Stimulated activated CD4-positive, alpha-beta T cell treated with anti-CD3 and anti-CD28 coated beads, Interleukin-15, amount 100 ng/mL, for 1 hour (primary cell): ENCODE data around the gene ATAD2B.
"Not testable (repeated sequence)": the region's sequence is repeated elsewhere in the genome, so short reads cannot be mapped to it uniquely, and the experiment has no call there.

Experiments
- DNase-seq, 2 donors: peaks; one replicate each; pipeline ENCODE4 v3.0.0-alpha.2; 2020; ENCODE audit warnings: low read depth in 1 of 2, low spot score in 1 of 2

The ATAD2B gene

DNA sequence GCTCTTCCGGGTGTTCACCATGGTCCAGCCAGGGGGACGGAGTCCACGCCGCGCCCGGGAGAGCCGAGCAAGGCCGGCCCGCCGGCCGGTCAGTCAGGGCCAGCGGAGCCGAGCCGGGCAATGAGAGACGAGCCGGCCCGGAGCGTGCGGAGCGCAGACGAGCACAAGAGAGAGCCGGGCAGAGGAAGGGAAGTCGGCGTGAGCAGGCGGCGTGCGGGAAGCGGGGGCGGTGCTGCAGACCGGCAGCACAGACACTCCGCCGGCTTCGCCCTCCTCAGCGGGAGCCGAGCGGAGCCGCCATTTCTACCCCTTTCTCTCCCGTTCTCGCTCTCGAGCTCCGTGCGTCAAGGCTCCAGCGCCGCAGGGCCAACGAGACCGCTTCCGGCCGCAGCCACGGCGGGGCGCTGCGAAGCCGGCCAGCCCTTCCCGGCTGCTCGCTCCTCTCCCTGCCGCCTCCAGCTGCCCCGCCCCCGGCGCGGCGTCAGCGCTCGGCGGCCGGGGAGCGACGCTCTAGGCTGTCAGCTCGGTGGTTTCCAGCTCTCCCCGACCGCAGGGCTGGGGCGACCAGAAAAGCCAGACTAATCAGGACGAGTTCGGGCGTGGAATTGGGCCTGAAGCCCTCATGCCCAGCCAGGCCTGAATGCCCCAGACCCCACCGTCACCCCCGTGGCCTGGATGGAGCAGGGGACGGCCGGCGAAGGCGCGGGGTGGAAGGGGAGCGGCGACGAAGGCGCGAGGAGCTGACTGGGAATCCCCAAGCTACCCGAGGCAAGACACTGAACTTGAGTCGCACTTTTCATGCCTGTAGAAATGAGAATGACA is at the start of gene ATAD2B:
ATAD2B (minus strand) TSS at position 374 of the 822 bp plus-strand sequence; CDS start at position 21, 353 bp downstream.
- DNase-seq: peak; percentile 92 to 93

DNA sequence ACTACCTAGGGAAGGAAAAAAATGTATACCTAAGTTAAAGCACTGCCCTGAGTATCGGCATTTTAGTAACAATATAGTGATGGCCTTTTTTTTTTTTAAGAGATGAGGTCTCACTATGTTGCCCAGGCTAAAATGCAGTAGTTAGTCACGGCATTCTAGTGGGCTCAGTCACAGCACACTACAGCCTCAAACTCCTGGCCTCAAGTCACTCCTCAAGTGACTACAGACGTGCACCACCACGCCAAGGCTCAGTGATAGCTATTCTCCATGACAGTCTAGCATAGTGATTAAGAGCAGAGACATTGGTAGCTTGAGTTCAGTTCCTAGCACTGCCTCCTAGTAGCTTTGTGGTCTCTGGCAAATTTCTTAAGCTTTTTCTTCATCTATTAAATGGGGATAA is 40.9 kb upstream of the ATAD2B start:
- DNase-seq: no peak

DNA sequence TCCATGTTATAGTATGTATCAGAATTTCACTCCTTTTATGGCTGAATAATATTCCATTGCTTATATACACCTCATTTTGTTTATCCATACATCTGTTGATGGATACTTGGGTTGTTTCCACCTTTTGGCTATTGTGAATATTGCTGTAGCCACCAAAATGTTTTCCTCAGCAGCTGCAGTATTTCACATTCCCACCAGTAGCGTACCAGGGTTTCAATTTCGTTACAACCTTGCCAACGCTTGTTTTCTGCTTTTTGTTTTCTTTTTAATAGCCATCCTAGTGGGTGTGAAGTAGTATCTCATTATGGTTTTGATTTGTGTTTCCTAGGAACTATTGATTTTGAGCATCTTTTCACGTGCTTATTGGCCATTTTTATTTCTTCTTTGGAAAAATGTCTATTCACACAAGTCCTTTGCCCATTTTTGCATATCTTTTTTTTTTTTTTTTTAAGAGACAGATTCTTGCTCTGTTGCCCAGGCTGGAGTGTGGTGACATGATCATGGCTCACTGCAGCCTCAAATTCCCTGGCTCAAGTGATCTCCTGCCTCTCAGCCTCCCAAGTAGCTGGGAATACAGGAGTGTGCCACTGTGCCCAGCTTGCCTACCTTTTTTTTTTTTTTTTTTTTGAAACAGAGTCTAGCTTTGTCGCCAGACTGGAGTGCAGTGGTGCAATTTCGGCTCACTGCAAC is 27.5 kb upstream of the ATAD2B start:
- DNase-seq: no peak

DNA sequence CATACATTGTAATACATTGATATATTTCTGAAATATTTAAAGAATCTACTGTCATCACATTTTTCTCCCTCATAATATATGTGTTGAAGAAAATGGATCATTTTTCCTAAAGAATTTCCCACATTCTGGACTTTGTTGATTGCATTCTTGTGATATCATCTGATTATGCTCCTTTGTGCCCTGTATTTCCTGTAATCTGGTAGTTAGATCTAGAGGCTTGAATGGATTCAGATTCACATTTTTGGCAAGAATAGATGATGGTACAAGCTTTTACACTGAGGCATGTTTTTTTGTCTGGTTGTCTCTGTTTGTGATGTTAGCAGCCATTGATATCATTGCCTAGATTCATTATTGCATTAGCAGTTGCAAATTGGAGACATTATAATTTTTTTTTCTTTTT is 26.7 kb upstream of the ATAD2B start:
- no peak for DNase-seq

DNA sequence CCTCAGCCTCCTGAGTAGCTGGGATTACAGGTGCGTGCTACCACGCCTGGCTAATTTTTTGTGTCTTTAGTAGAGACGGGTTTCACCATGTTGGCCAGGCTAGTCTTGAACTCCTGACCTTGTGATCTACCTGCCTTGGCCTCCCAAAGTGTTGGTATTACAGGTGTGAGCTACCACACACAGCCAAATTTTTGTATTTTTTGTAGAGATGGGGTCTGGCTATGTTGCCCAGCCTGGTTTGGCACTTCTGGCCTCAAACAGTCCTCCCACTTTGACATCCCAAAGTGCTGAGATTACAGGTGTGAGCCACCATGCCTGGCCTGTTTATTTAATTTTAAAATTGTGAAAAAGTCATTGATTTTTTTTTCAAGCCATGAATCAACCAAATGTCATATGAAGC is 25.6 kb upstream of the ATAD2B start:
- not testable (repeated sequence) for DNase-seq

DNA sequence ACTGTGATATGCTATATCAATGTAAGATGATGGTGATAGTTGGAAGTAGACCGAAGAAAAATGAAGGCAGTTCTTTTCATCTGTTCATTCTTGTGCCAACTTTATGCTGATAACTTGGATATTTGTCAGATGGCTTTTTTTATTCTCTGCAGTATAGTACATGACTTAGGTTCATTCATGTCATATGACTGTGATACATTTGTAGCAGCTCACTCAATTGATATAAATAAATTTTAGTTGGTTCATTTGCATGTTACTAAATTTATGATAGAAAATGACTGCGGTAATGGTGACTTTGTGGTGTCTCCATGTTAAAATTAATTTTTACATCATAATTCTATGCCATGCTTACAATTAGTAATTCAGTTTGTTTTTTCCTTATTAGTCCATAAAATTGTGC is 20.4 kb upstream of the ATAD2B start:
- no peak for DNase-seq

DNA sequence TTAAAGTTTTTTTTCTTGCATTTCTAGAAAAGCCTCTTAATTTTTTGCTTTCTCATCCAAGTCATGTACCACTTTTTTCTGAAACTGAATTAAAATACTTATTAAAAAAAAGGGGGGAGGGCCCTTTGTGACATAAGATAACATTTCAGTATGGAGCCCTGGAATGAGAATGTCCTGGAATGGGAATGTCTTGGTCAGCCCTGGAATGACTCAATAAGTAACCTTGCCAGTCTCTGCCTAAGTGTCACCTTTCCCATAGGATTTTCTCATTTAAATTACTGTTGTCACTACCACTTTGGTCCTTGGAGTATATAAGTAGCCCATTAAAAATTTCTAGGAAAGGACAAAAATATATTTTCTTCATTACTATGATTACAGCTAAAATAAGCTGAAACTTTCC is 18.1 kb upstream of the ATAD2B start:
- no peak for DNase-seq

DNA sequence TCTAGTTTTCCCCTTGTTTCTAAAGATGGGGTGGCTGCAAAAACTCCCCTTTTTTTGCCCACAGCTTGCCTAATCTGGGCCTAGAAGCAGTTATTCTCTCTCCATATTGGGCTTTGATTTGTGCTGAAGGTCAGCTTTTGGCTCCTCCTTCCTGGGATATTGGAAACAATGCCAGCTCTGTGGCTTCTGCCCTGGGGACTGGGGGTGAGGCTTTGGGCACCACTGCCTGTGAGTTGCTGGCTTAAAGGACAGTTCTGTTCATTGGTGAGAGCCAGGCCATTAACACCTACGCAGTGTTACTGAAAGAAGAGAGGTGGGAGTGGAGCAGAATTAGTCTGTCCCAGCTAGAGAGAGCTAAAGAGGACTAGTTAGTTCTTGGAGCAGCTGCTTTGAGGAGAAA is 17.6 kb upstream of the ATAD2B start:
- DNase-seq: no peak

DNA sequence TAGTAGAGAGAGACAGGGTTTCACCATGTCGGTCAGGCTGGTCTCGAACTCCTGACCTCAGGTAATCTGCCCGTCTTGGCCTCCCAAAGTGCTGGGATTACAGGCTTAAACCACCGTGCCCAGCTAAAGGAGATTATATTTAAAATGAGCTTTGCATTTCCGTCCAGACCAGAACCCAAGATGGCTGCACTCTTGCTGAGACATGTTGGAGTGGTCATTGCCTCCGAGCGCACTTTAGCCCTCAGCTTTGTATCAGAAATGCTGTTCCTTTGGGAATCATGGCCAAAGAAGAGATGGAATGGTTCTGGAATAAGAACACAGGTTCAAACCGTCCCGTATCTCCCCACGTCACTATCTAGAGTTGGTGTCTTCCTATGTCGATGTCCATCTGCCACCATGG is 16.7 kb upstream of the ATAD2B start:
- DNase-seq: no peak

DNA sequence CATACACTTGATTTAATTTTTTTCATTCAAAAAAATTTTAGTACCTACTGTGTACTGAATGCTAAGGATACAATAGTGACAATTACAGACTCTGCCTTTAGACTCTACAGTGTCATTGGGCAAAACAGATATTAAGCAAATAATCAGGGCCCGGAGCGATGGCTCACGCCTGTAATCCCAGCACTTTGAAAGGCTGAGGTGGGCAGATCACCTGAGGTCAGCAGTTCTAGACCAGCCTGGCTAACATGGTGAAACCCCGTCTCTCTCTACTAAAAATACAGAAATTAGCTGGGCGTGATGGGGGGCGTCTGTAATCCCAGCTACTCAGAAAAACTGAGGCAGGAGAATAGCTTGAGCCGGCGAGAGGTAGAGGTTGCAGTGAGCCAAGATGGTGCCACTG is 14.7 kb upstream of the ATAD2B start:
- no peak for DNase-seq

DNA sequence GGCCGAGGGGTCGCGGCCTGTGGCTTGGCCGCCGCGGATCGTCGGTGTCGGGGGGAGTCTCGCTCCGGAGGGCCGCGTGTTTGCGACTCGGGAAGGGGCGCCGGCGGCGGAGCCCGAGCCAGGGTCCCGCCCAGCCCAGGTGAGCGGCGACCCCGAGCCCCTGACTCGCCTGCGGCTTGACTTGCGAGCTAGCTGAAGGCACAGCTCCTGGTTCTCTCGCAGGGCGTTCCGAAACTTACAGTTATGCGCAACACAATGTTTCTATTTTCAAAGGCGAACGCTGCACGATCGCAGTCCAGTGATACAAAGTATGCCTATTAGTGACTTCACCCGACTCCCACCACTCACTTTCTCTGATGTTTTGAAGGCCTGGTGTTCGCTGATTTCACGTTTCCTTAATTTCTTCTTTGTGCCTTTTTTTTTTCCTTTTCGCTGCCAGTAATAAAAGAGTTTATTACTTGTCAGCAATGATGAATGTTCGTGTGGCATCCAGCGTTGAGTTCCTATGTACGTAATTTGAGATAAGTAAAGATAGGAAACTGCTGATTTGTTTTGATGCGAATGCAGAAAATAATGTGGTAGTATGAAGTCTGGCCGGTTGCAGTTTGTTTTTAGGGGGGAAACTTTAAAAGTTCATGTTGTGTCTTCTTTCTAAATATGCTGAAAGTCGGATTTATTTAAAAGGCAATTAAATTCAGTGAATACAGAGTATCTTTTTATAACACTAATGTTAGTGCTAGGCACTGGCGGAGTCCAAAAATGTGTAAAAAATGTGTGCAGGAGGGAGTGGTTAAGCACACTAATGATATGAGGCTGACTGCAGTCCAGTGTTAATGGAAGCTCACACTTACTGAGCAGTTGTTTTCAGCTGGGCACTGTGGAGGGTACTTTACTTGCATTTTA is 14.0 kb upstream of the ATAD2B start:
- no peak for DNase-seq

DNA sequence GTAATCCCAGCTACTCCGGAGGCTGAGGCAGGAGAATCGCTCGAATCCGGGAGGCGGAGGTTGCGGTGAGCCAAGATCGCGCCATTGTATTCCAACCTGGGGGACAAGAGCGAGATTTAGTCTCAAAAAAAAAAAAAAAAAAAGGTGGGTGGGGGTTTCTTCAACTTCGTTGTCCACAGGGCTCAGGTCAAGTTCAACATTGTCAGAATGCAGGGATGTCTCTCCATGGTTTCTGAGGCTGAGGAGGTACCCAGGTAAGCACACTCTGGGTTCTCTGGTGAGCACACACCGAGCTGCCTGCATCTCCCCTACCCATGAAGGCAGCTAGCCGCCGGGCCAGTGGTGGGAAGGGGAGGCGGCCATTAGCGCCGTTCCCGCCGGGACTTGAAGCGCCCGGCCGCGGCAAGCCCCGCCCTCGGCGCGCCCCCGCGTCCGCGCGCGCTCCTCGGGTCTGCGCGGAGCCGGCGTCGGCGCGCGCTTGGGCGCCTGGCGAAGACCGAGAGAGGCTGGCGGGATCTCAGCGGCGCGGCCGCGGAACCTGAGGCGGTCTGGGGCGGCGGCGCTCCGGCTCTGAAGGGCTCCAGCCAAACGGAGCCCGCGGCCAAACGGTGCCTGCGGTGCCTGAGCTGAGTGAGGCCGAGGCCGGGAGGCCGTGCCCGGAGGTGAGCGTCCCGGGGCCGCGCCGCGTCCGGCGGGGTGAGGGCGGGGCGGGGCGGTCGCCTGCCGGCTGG is 13.2 kb upstream of the ATAD2B start, which contains the start of gene UBXN2A:
UBXN2A (plus strand) TSS at position 477 of the 731 bp plus-strand sequence. CDS start 17,852 bp downstream, outside the sequence.
- peak; percentile 53 to 64 for DNase-seq

DNA sequence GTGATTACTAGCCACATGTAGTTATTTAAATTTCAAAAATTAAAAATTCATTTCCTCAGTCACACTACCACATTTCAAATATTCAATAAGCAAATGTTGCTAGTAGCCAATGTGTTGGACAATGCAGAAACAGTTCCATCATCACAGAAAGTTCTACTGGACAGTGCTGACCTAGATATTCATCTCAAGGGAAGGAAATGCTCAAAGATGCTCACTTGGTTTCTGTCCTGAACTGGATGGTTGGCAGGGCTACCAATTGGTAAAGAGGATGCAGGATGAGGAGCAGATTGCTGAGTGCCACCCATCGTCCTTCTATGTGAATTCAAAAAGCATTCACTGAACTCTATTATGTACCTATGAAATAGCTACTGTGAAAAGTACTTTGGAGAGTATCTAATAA is 7.3 kb upstream of the ATAD2B start:
- no peak for DNase-seq

DNA sequence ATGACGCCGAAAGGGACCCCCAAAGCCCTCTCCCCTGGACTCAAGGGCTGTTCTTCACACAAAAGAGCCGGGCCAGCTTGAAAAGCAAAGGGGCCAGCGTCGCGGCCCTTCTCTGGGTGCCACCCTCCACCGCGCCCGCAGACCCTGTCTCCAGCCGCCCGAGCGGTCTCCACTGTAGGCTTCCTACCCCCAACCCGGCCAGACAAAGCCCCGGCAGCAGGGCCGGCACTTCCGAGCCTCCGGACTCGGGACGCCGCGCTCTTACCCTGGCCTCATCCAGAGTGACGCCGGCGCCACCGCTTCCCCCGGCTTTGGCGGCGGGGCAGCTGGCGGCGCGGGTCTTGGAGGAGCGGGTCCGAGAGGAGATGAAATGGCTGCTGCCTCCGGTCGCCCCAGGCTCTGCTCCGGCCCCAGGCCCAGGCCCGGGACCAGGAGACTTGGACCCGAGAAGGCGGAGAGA is 603 bp downstream of the ATAD2B start:
- DNase-seq: peak in 1 of 2 donors; percentile 15

DNA sequence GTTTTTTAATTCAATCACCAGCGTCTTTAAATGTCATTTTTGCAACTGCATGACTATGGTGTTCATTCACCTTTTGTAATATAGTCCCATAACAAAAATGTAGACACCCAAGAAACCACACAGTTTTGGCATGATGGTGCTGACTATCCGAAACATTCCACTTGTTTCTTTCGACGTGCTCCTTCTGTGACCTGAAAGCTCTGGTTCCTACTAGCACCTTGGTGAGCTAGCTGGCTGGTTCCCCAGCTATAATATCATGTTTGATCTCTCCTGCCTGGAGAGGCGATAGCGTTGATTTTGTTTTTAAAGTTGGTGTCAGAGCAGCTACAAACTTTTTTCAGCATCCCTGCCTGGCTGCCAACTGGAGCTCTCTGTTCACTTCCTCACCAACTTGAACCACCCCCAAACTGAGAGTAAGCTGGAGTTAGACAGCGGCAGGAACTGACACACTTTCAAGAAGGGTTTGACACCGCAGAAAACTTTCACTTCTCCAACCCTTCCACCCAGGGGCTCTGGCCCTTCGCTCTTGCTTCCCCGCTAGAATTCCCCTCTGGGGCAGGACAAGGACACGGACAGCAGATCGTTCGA is 1.1 kb downstream of the ATAD2B start:
- peak in 1 of 2 donors; percentile 25 for DNase-seq

DNA sequence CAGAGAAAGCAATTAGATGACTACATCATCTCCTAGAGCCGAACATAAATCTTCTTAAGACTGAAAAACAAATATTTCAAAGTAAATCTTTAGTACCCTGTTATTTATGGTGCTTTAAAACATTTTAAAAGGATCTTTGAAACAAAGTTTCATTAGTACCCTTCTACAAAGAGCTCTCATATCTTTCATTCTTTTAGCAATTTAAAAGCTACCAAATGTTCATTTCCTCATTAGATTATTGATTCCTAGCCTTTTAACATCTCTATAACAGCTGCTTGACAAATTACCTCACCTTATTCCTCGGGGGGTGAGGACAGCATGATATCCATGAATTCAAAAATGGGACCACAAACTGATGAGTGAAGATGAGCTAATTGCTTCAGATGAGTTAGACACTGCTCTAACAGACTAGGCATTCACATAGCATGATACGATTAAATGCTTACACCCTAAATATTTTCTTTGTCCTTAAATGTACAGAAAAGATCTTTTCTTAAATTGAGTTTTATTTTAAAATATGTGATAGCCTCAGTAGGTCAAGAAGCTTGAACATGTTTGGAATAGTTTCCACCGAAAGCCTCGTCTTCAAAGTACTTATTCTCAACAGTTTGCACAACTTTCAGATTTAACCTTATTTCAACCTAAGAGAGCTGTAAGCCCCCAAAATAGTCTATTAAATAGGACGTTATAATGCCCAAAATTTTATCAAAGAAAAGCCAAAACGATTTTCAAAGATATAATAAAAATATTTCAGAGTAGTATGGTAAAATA is 2.1 kb downstream of the ATAD2B start:
- DNase-seq: no peak

DNA sequence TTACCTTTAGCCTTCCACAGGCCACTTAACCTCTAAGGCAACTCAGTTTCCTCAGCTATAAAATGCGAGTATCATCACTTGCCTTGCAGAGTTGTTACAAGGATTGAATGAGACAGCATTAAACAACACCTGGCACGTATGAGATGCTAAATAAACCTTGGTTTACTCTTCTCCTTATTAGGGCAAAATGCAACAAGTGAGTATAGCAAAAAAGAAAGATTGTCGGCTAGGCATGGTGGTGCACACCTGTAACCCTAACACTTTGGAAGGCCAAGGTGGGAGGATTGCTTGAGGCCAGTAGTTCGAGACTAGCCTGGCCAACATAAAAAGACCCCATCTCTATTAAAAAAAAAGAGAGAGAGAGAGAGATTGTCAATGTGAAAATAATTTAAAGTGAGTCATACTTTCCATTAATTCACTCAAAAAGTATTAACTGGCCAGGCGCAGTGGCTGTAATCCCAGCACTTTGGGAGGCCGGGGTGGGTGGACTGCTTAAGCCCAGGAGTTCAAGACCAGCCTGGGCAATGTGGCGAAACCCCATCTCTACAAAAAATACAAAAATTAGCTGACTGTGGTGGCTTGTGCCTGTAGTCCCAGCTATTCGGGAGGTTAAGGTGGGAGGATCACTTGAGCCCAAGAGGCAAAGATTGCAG is 8.0 kb downstream of the ATAD2B start:
- no peak for DNase-seq

DNA sequence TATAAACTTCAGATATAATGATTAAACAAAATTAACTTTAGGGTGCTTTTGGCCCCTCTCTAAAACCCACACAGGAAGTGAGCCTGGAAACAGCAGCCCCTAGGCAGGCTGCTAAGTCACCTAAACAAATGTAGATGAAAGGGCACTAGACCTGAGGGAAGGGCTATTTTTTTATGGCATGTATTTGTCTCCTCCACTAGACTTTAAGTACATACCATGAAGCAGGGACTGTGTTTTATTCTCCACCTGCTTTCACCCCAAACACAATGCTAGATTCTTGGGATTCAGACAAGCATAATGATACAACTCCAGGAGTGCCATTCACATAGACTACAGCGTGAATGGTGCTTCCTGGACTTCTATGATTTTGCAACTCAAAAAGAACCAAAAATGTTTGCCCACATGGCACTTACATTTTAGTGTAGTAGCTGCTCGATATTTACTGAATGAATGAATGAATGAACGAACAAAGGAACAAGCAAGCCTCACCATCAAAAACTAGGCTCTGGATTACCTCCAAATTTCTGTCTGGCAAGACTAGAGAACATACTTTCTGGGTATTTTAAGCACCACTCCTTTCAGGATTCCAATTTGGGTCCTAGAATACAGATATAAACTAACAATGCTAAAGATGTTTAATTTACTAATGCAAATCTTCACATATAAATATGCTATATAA is 10.1 kb downstream of the ATAD2B start:
- no peak for DNase-seq
